ENCODE results near the gene FBXO42. TPM values are rescaled to one million over a fixed set of nuclear protein-coding genes. Genes with fewer than 3 reads are reported as not detected.

The FBXO42 gene
- total and polyA plus RNA-seq, 2 of the 4 experiments (the other 2 are of a cell fraction): 12.0 to 18.8 TPM

- Histone ChIP-seq H4K20me1 (ENCODE audit: insufficient read depth, low read length) (peaks cover 5% of the 10 kb centered on the region), H3K27ac (ENCODE audit: insufficient read depth, low read length) (peak overlapping the region; percentile 96), H2BK15ac (ENCODE audit: low read depth, low read length) (peak overlapping the region; percentile 54; the same call in 1 of the 3 replicates), H4K91ac (ENCODE audit: insufficient read depth, low read depth, low read length) (peak overlapping the region; percentile 95), H3K79me1 (ENCODE audit: low read depth in 1 of 2, low read length in 2 of 2) (peaks cover 0 to 12% of the 10 kb centered on the region in 2 experiments; a peak in 2 of 4 replicates), H3K14ac (replicated peaks; ENCODE audit: low read depth, low read length) (peak overlapping the region; percentile 99), H3K56ac (ENCODE audit: extremely low read depth, insufficient read depth, low read length) (peak overlapping the region; percentile 98), H3K9me3 (ENCODE audit: control insufficient read depth, insufficient read depth, low read length) (no peaks in the 10 kb centered on the region), H3K4me3 (ENCODE audit: insufficient read depth, low read depth, low read length) (peak overlapping the region; percentile 88), H3K4me2 (ENCODE audit: low read depth, low read length) (peak overlapping the region; percentile 98), H3K9ac (ENCODE audit: low read depth, low read length) (peak overlapping the region; percentile 90), H3K18ac (ENCODE audit: low read depth, low read length) (peak overlapping the region; percentile 89), H2AFZ (replicated peaks; ENCODE audit: low read length, poor library complexity) (peak overlapping the region; percentile 98), H3K9me1 (ENCODE audit: insufficient read depth, low read length) (0 out of 2 replicates have a peak, but pooled peaks cover 3% of the 10 kb centered on the region), H4K5ac (ENCODE audit: low read depth, low read length) (peak overlapping the region; percentile 78), H3K36me3 (ENCODE audit: control insufficient read depth, insufficient read depth, low read length) (no peaks in the 10 kb centered on the region), H2BK120ac (ENCODE audit: low read depth, low read length) (peak overlapping the region; percentile 78), H2AK5ac (ENCODE audit: low read depth, low read length) (peak overlapping the region; percentile 96), H2BK20ac (ENCODE audit: low read depth, low read length) (peak overlapping the region; percentile 18; the same call in 1 of the 2 replicates), H2AK9ac (replicated peaks; ENCODE audit: low read depth, low read length, poor library complexity) (peak overlapping the region; percentile 99), H3K4me1 (ENCODE audit: control insufficient read depth, insufficient read depth, low read length) (no peaks in the 10 kb centered on the region; the same call in none of the 2 replicates), H3K4ac (ENCODE audit: low read depth, low read length) (peak overlapping the region; percentile 98), H3K23ac (ENCODE audit: low read depth, low read length) (peak overlapping the region; percentile 98), H2BK5ac (ENCODE audit: low read depth, low read length, poor library complexity, severe bottlenecking) (peak overlapping the region; percentile 98), H3K27me3 (ENCODE audit: control insufficient read depth, insufficient read depth, low read length) (no peaks in the 10 kb centered on the region), H4K8ac (ENCODE audit: low read depth in 2 of 2, low read length in 2 of 2) (peak overlapping the region; percentile 66 to 87)
- ATAC-seq (ENCODE audit: low read depth) (peak; percentile 85), DNase-seq (peak; percentile 85)
- in situ Hi-C loops (cut with MboI; ENCODE audit: low sequenced_read_pairs): no loop called here
- POLR2A ChIA-PET (ENCODE audit: unreplicated experiment): interaction anchor here (0.6 kb wide), 3 partner anchors 11 to 511 kb away, joined by 3 to 9 read pairs (median 7); partner anchors contain the start of gene NECAP2
- intact Hi-C loops (cut with micrococcal nuclease): loop anchor here (5.0 kb wide), 1 partner anchor 160 kb away; no protein-coding TSS in a partner anchor
- no TSS peak for BruUV-seq (replicated peaks)
- CTCF ChIA-PET: interaction anchor here (0.6 kb wide), 1 partner anchor 21 kb away, joined by 9 read pairs; no protein-coding TSS in a partner anchor
- dilution Hi-C loops (cut with HindIII; ENCODE audit: low sequenced_read_pairs, unreplicated experiment): no loop called here
- 0% methylated on average over 9 of the region's 47 CpGs; no CpG with 5 or more reads in 1 of the 2 experiments for WGBS, 2 experiments (ENCODE audit: extremely low coverage in 2 of 2, insufficient read length in 1 of 2)
- TF ChIP-seq FOS (IDR thresholded peaks at IDR 0.05; ENCODE audit: low read depth, low read length) (no peak), POLR2A (IDR thresholded peaks at IDR 0.05; ENCODE audit: low read depth, low read length) (peak; percentile 79), BHLHE40 (IDR thresholded peaks at IDR 0.05; ENCODE audit: low read depth, low read length) (0 out of 2 replicates have a peak, but pooled peaks have one; percentile 5), MAFK (IDR thresholded peaks at IDR 0.05; ENCODE audit: low read depth, low read length) (no peak), CEBPB (IDR thresholded peaks at IDR 0.05; ENCODE audit: low read depth, low read length) (no peak), CHD1 (IDR thresholded peaks at IDR 0.05; ENCODE audit: low read depth, low read length) (no peak; the same call in 1 of the 2 replicates), USF2 (IDR thresholded peaks at IDR 0.05; ENCODE audit: low read depth, low read length) (no peak; the same call in 1 of the 2 replicates), MAZ (IDR thresholded peaks at IDR 0.05; ENCODE audit: borderline replicate concordance, low read depth, low read length) (peak; percentile 77; the same call in 1 of the 2 replicates), RFX5 (IDR thresholded peaks at IDR 0.05; ENCODE audit: low read depth, low read length) (no peak), MXI1 (IDR thresholded peaks at IDR 0.05; ENCODE audit: borderline replicate concordance, low read depth, low read length) (peak; percentile 82; the same call in 1 of the 2 replicates), SMC3 (IDR thresholded peaks at IDR 0.05; ENCODE audit: low read depth, low read length) (no peak; the same call in 1 of the 2 replicates), RAD21 (IDR thresholded peaks at IDR 0.05; ENCODE audit: low read length) (no peak), CTCF (conservative IDR thresholded peaks at IDR 0.05; ENCODE audit: low read depth, low read length) (no peak), NFE2L2 (IDR thresholded peaks at IDR 0.05; ENCODE audit: low read depth, low read length) (no peak), RCOR1 (IDR thresholded peaks at IDR 0.05; ENCODE audit: insufficient replicate concordance, low read length) (peak; percentile 26)
Observed at GRCh38 chr1:16367258-16367967, 15.1 kb upstream of the FBXO42 start.

Measured in IMR-90 (cell line).